Ascending aorta (tissue), 2 donors: Measurements from ENCODE around the gene IL3. TPM values are rescaled to one million over a fixed set of nuclear protein-coding genes. Genes with fewer than 3 reads are reported as not detected.

Source experiments
- DNase-seq, 2 donors: peaks; one replicate each; pipeline ENCODE4 v3.0.0-alpha.2; 2019; ENCODE audit warnings: low spot score in 2 of 2
- H3K27ac ChIP-seq, 2 donors: fragments of 200-600 bp; sonication (generic); one replicate each; pipeline ENCODE4 v1.5.1; 2016 to 2017; ENCODE audit warnings: mild to moderate bottlenecking in 1 of 2
- H3K27me3 ChIP-seq: fragments of 200-600 bp; sonication (generic); one replicate; pipeline ENCODE4 v1.5.1; 2017
- H3K36me3 ChIP-seq, 2 donors: fragments of 200-600 bp; sonication (generic); one replicate each; pipeline ENCODE4 v1.5.1; 2016
- H3K4me1 ChIP-seq, 2 donors: fragments of 200-600 bp; sonication (generic); one replicate each; pipeline ENCODE4 v1.5.1; 2016 to 2017; ENCODE audit warnings: mild to moderate bottlenecking in 1 of 2
- H3K4me3 ChIP-seq, 2 donors: fragments of 200-600 bp; sonication (generic); one replicate each; pipeline ENCODE4 v1.5.1; 2016 to 2017; ENCODE audit warnings: mild to moderate bottlenecking in 1 of 2
- H3K9me3 ChIP-seq, 2 donors: fragments of 200-600 bp; sonication (generic); one replicate each; pipeline ENCODE4 v1.5.1; 2016
- intact Hi-C: fragments of 100-400 bp; cut with DNase I; formaldehyde crosslinking; loops from one replicate; pipeline ENCODE4 v1.15.1; 2023
- total RNA-seq: library from RNA; depleted of rRNA; stranded (reverse); fragments of >200 nt; gene quantifications from one replicate; pipeline ENCODE4 v1.1.0, GENCODE V29; 2016
- TF ChIP-seq, protein P1 (sequence below), 3 experiments: fragments of 200-600 bp in 2 of 3; fragments of 450-650 bp in 1 of 3; sonication (generic) in 2 of 3; IDR thresholded peaks; one replicate each; pipeline ENCODE4 v1.5.1; 2016 to 2019; ENCODE audit warnings: antibody characterized with exemption in 3 of 3, mild to moderate bottlenecking in 1 of 3, moderate library complexity in 1 of 3

The IL3 gene, protein sequence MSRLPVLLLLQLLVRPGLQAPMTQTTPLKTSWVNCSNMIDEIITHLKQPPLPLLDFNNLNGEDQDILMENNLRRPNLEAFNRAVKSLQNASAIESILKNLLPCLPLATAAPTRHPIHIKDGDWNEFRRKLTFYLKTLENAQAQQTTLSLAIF
- total RNA-seq, result not detected

DNA sequence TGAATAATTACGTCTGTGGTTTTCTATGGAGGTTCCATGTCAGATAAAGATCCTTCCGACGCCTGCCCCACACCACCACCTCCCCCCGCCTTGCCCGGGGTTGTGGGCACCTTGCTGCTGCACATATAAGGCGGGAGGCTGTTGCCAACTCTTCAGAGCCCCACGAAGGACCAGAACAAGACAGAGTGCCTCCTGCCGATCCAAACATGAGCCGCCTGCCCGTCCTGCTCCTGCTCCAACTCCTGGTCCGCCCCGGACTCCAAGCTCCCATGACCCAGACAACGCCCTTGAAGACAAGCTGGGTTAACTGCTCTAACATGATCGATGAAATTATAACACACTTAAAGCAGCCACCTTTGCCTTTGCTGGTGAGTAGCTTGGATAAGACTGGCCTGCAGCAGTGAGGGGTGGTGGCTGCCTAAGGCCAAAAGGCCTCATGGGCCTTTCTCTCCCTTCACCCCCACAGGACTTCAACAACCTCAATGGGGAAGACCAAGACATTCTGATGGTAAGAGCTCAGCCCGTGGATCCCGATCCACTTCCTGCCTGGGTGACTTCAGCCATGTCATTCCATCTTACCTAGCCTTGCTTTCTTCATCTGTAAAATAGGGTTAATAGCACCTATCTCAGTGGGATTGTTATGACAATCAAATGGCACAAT is at the start of gene IL3:
IL3 (plus strand) TSS at position 155 of the 661 bp plus-strand sequence; CDS start at position 207, 52 bp downstream.
- Histone ChIP-seq H3K4me3 (no peak within 1 kb of the TSS), H3K9me3 (no peaks in the 10 kb centered on the region), H3K4me1 (no peaks in the 10 kb centered on the region), H3K27me3 (no peaks in the 10 kb centered on the region), H3K27ac (no peak within 1 kb of the TSS), H3K36me3 (no peaks in the 10 kb centered on the region)
- peak in 1 of 2 donors; percentile 52 for DNase-seq
- TF ChIP-seq, protein P1, sequence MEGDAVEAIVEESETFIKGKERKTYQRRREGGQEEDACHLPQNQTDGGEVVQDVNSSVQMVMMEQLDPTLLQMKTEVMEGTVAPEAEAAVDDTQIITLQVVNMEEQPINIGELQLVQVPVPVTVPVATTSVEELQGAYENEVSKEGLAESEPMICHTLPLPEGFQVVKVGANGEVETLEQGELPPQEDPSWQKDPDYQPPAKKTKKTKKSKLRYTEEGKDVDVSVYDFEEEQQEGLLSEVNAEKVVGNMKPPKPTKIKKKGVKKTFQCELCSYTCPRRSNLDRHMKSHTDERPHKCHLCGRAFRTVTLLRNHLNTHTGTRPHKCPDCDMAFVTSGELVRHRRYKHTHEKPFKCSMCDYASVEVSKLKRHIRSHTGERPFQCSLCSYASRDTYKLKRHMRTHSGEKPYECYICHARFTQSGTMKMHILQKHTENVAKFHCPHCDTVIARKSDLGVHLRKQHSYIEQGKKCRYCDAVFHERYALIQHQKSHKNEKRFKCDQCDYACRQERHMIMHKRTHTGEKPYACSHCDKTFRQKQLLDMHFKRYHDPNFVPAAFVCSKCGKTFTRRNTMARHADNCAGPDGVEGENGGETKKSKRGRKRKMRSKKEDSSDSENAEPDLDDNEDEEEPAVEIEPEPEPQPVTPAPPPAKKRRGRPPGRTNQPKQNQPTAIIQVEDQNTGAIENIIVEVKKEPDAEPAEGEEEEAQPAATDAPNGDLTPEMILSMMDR (IDR thresholded peaks at IDR 0.05), result no peak
- intact Hi-C loops, result loop anchor here (5.0 kb wide), 2 partner anchors 122 to 248 kb away; no protein-coding TSS in a partner anchor

GRCh38 chr5:132010989-132011621 is 49.4 kb upstream of the IL3 start:
- peaks cover 7% of the 10 kb centered on the region for H3K27me3 ChIP-seq
- TF ChIP-seq, protein P1 (IDR thresholded peaks at IDR 0.05), result no peak
- H3K4me3 ChIP-seq, result peak overlapping the region; percentile 69 to 71
- no peaks in the 10 kb centered on the region for H3K36me3 ChIP-seq
- intact Hi-C loops, result no loop called here
- H3K9me3 ChIP-seq, result no peaks in the 10 kb centered on the region
- no peak overlapping the region for H3K27ac ChIP-seq
- peak in 1 of 2 donors; percentile 55 for DNase-seq
- H3K4me1 ChIP-seq, result peaks cover 5 to 7% of the 10 kb centered on the region in 2 donors

DNA sequence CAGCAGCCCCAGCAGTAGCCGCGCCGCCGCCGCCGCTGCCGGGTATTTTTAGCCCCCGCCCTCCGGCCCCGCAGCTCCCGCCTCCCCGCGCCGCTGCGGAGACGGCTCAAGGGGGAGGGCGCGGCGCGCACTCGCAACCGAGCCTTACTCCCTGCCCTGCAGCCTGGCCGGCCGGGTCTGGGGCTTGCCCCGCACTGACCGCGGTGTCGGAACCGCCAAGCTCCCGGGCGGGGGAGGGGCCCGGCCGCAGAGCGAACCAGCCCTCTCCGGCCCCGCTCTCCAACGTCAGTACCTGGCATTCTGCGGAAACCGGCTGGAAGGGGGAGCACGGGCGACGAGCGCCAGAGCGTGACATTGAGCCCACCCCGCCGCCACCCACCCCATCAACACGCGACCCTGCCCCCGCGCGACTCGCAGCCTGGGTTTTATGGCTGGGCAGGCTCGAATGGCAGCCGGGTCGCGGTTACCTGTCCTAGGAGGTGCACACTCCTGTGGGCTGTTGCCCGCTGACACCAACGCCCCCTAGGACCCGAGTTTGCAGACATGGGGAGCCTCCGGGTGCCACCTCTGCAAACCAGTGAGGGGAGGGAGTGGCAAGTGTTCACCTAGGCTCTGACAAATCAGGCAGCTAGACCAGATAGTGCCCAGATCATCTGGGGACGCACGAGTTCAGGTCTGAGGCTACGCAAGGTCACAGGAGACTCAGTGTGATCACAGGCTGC is 48.7 kb upstream of the IL3 start, which contains the start of gene ACSL6:
ACSL6 (minus strand) TSS at position 37 of the 722 bp plus-strand sequence. CDS start 105 bp downstream, outside the sequence.
- Histone ChIP-seq H3K36me3 (no peaks in the 10 kb centered on the region), H3K4me3 (peak within 1 kb of the TSS; percentile 69 to 71), H3K9me3 (no peaks in the 10 kb centered on the region), H3K4me1 (peaks cover 5 to 7% of the 10 kb centered on the region in 2 donors), H3K27me3 (peaks cover 7% of the 10 kb centered on the region), H3K27ac (no peak within 1 kb of the TSS)
- DNase-seq, result peak in 1 of 2 donors; percentile 61
- intact Hi-C loops, result no loop called here
- TF ChIP-seq, protein P1 (IDR thresholded peaks at IDR 0.05), result no peak

GRCh38 chr5:132012371-132013005 is 48.0 kb upstream of the IL3 start:
- Histone ChIP-seq H3K36me3 (no peaks in the 10 kb centered on the region), H3K9me3 (no peaks in the 10 kb centered on the region), H3K4me3 (peak overlapping the region in 1 of 2 donors; percentile 69), H3K27ac (no peak overlapping the region), H3K27me3 (peaks cover 7% of the 10 kb centered on the region), H3K4me1 (peaks cover 5 to 7% of the 10 kb centered on the region in 2 donors)
- intact Hi-C loops, result no loop called here
- peak in 1 of 2 donors; percentile 62 for DNase-seq
- TF ChIP-seq, protein P1 (IDR thresholded peaks at IDR 0.05), result no peak
